Natural killer cell treated with Interleukin-12 subunit alpha and Interleukin-12 subunit beta and Interleukin-15 and Interleukin-18, amount 100 ng/mL, for 72 hours (primary cell): ENCODE results near the gene PIK3CD. TPM values are rescaled to one million over a fixed set of nuclear protein-coding genes. Genes with fewer than 3 reads are reported as not detected.
"Not testable (repeated sequence)": the region's sequence is repeated elsewhere in the genome, so short reads cannot be mapped to it uniquely, and the experiment has no call there.

Experiments used
- ATAC-seq, 2 donors: fragments of 150-1000 bp; cut with Tn5 transposase in 1 of 2; sonication (Bioruptor Pico), chemical (Tn5 transposase) in 1 of 2; 2 replicates each; pipeline ENCODE4 v1.10.0; 2021
- DNase-seq: peaks from one replicate; pipeline ENCODE4 v3.0.0; 2022; ENCODE audit warnings: low spot score
- H3K27ac Mint-ChIP-seq, 2 donors: 1 replicate in 1 of 2; 2 replicates in 1 of 2; pipeline ENCODE4 v1.8.0; 2022; ENCODE audit warnings: mixed read lengths in 2 of 2, mild to moderate bottlenecking in 1 of 2, moderate library complexity in 1 of 2
- H3K27me3 Mint-ChIP-seq, 2 donors: 1 replicate in 1 of 2; 2 replicates in 1 of 2; pipeline ENCODE4 v1.8.0; 2022; ENCODE audit warnings: mixed read lengths in 2 of 2
- H3K36me3 Mint-ChIP-seq: one replicate; pipeline ENCODE4 v1.8.0; 2022; ENCODE audit warnings: mixed read lengths
- H3K4me1 Mint-ChIP-seq, 2 donors: 1 replicate in 1 of 2; 2 replicates in 1 of 2; pipeline ENCODE4 v1.8.0; 2022; ENCODE audit warnings: low read depth in 2 of 2, mixed read lengths in 2 of 2, mild to moderate bottlenecking in 1 of 2
- H3K4me3 Mint-ChIP-seq: one replicate; pipeline ENCODE4 v1.8.0; 2022; ENCODE audit warnings: mixed read lengths
- H3K9me3 Mint-ChIP-seq: 2 replicates; pipeline ENCODE4 v1.8.0; 2022; ENCODE audit warnings: mixed read lengths
- total RNA-seq, 2 donors: library from RNA; stranded (reverse); gene quantifications; one replicate each; pipeline ENCODE4 v1.2.3, GENCODE V29; 2022

The PIK3CD gene
- total RNA-seq, 2 donors from 2014 or later, result 273 to 444 TPM

- no peaks in the 10 kb centered on the region for H3K9me3 Mint-ChIP-seq
- H3K36me3 Mint-ChIP-seq, result peaks cover 6% of the 10 kb centered on the region
- no peak for ATAC-seq
- no peak for DNase-seq
- H3K4me1 Mint-ChIP-seq, result peaks cover 24 to 45% of the 10 kb centered on the region in 2 donors
- H3K27ac Mint-ChIP-seq, result no peak overlapping the region
- no peaks in the 10 kb centered on the region for H3K27me3 Mint-ChIP-seq
- no peak overlapping the region for H3K4me3 Mint-ChIP-seq
Observed at GRCh38 chr1:9696793-9697192, 45.3 kb downstream of the PIK3CD start.

GRCh38 chr1:9699361-9699760 lies 47.8 kb downstream of the PIK3CD start:
- H3K4me1 Mint-ChIP-seq, result peaks cover 35 to 61% of the 10 kb centered on the region in 2 donors
- no peak overlapping the region for H3K4me3 Mint-ChIP-seq
- no peaks in the 10 kb centered on the region for H3K27me3 Mint-ChIP-seq
- ATAC-seq (peak in 1 of 2 donors; percentile 54), DNase-seq (peak; percentile 32)
- H3K9me3 Mint-ChIP-seq, result peaks cover 3% of the 10 kb centered on the region
- peaks cover 12% of the 10 kb centered on the region for H3K36me3 Mint-ChIP-seq
- peak overlapping the region in 1 of 2 donors; percentile 72 for H3K27ac Mint-ChIP-seq

GRCh38 chr1:9700340-9700739 lies 48.8 kb downstream of the PIK3CD start:
- Mint-ChIP-seq H3K36me3 (peaks cover 6% of the 10 kb centered on the region), H3K27me3 (no peaks in the 10 kb centered on the region), H3K4me3 (no peak overlapping the region), H3K9me3 (peaks cover 3% of the 10 kb centered on the region), H3K27ac (peak overlapping the region; percentile 4 to 72), H3K4me1 (peaks cover 36 to 62% of the 10 kb centered on the region in 2 donors)
- ATAC-seq (no peak), DNase-seq (peak; percentile 32)

GRCh38 chr1:9701665-9702064 lies 50.1 kb downstream of the PIK3CD start:
- Mint-ChIP-seq H3K9me3 (peaks cover 3% of the 10 kb centered on the region), H3K4me3 (no peak overlapping the region), H3K27me3 (no peaks in the 10 kb centered on the region), H3K4me1 (peaks cover 42 to 63% of the 10 kb centered on the region in 2 donors), H3K27ac (peak overlapping the region in 1 of 2 donors; percentile 94), H3K36me3 (peaks cover 6% of the 10 kb centered on the region)
- ATAC-seq (no peak), DNase-seq (no peak)

GRCh38 chr1:9703165-9703509 lies 51.6 kb downstream of the PIK3CD start:
- H3K9me3 Mint-ChIP-seq, result peaks cover 3% of the 10 kb centered on the region
- peaks cover 6% of the 10 kb centered on the region for H3K36me3 Mint-ChIP-seq
- DNase-seq, result no peak
- peak overlapping the region; percentile 88 to 94 for H3K27ac Mint-ChIP-seq
- H3K27me3 Mint-ChIP-seq, result no peaks in the 10 kb centered on the region
- peak overlapping the region; percentile 86 for H3K4me3 Mint-ChIP-seq
- no peak for ATAC-seq
- H3K4me1 Mint-ChIP-seq, result peaks cover 47 to 64% of the 10 kb centered on the region in 2 donors

- Mint-ChIP-seq H3K27ac (peak overlapping the region; percentile 88 to 94), H3K27me3 (no peaks in the 10 kb centered on the region), H3K36me3 (peaks cover 6% of the 10 kb centered on the region), H3K4me3 (peak overlapping the region; percentile 86), H3K4me1 (peaks cover 43 to 59% of the 10 kb centered on the region in 2 donors), H3K9me3 (peaks cover 3% of the 10 kb centered on the region)
- peak; percentile 20 for DNase-seq
- no peak for ATAC-seq
Observed at GRCh38 chr1:9703681-9704080, 52.1 kb downstream of the PIK3CD start.

- peaks cover 3% of the 10 kb centered on the region for H3K9me3 Mint-ChIP-seq
- H3K27me3 Mint-ChIP-seq, result no peaks in the 10 kb centered on the region
- H3K36me3 Mint-ChIP-seq, result peaks cover 11% of the 10 kb centered on the region
- peaks cover 44 to 56% of the 10 kb centered on the region in 2 donors for H3K4me1 Mint-ChIP-seq
- peak; percentile 66 to 77 for ATAC-seq
- H3K27ac Mint-ChIP-seq, result peak overlapping the region; percentile 88 to 94
- peak; percentile 49 for DNase-seq
- H3K4me3 Mint-ChIP-seq, result peak overlapping the region; percentile 86
Observed at GRCh38 chr1:9705337-9706093, 54.0 kb downstream of the PIK3CD start.

GRCh38 chr1:9706178-9706577 lies 54.6 kb downstream of the PIK3CD start:
- no peak overlapping the region for H3K4me3 Mint-ChIP-seq
- ATAC-seq, result no peak
- peaks cover 47 to 54% of the 10 kb centered on the region in 2 donors for H3K4me1 Mint-ChIP-seq
- peak; percentile 23 for DNase-seq
- H3K36me3 Mint-ChIP-seq, result peaks cover 12% of the 10 kb centered on the region
- H3K27me3 Mint-ChIP-seq, result no peaks in the 10 kb centered on the region
- peaks cover 3% of the 10 kb centered on the region for H3K9me3 Mint-ChIP-seq
- peak overlapping the region in 1 of 2 donors; percentile 88 for H3K27ac Mint-ChIP-seq

- H3K27me3 Mint-ChIP-seq, result no peaks in the 10 kb centered on the region
- peak overlapping the region; percentile 53 to 65 for H3K27ac Mint-ChIP-seq
- DNase-seq, result no peak
- peaks cover 36 to 38% of the 10 kb centered on the region in 2 donors for H3K4me1 Mint-ChIP-seq
- H3K4me3 Mint-ChIP-seq, result no peak overlapping the region
- no peak for ATAC-seq
- peaks cover 6% of the 10 kb centered on the region for H3K36me3 Mint-ChIP-seq
- no peaks in the 10 kb centered on the region for H3K9me3 Mint-ChIP-seq
Observed at GRCh38 chr1:9710037-9710436, 58.5 kb downstream of the PIK3CD start.

GRCh38 chr1:9711466-9712020 lies 60.0 kb downstream of the PIK3CD start:
- peak in 1 of 2 donors; percentile 39 for ATAC-seq
- Mint-ChIP-seq H3K4me1 (peaks cover 27 to 31% of the 10 kb centered on the region in 2 donors), H3K27me3 (no peaks in the 10 kb centered on the region), H3K36me3 (peaks cover 6% of the 10 kb centered on the region), H3K27ac (peak overlapping the region in 1 of 2 donors; percentile 23), H3K9me3 (no peaks in the 10 kb centered on the region), H3K4me3 (no peak overlapping the region)
- no peak for DNase-seq

GRCh38 chr1:9712767-9713166 lies 61.2 kb downstream of the PIK3CD start:
- not testable (repeated sequence) for H3K36me3 Mint-ChIP-seq, H3K9me3 Mint-ChIP-seq, H3K4me3 Mint-ChIP-seq, H3K27me3 Mint-ChIP-seq, DNase-seq, ATAC-seq
- peak overlapping the region in 1 of 2 donors; percentile 23 for H3K27ac Mint-ChIP-seq
- H3K4me1 Mint-ChIP-seq, result peaks cover 33 to 38% of the 10 kb centered on the region in 2 donors

GRCh38 chr1:9714257-9714718 lies 62.8 kb downstream of the PIK3CD start:
- ATAC-seq (no peak), DNase-seq (peak; percentile 28)
- Mint-ChIP-seq H3K27ac (peak overlapping the region in 1 of 2 donors; percentile 73), H3K9me3 (no peaks in the 10 kb centered on the region), H3K4me1 (peaks cover 38 to 39% of the 10 kb centered on the region in 2 donors), H3K36me3 (peaks cover 12% of the 10 kb centered on the region), H3K27me3 (no peaks in the 10 kb centered on the region), H3K4me3 (no peak overlapping the region)

GRCh38 chr1:9715536-9716226 lies 64.2 kb downstream of the PIK3CD start:
- H3K9me3 Mint-ChIP-seq, result no peaks in the 10 kb centered on the region
- no peak overlapping the region for H3K4me3 Mint-ChIP-seq
- no peaks in the 10 kb centered on the region for H3K27me3 Mint-ChIP-seq
- DNase-seq (peak; percentile 56), ATAC-seq (no peak)
- H3K4me1 Mint-ChIP-seq, result peaks cover 29 to 38% of the 10 kb centered on the region in 2 donors
- H3K36me3 Mint-ChIP-seq, result peaks cover 6% of the 10 kb centered on the region
- peak overlapping the region; percentile 88 to 91 for H3K27ac Mint-ChIP-seq
